Natural killer cell treated with Interleukin-12 subunit alpha and Interleukin-12 subunit beta and Interleukin-15 and Interleukin-18, amount 100 ng/mL, for 72 hours (primary cell): Measurements from ENCODE around the gene UCN. TPM values are rescaled to one million over a fixed set of nuclear protein-coding genes. Genes with fewer than 3 reads are reported as not detected.
"Not testable (repeated sequence)": the region's sequence is repeated elsewhere in the genome, so short reads cannot be mapped to it uniquely, and the experiment has no call there.

Experiments used
- ATAC-seq, 2 donors: fragments of 150-1000 bp; cut with Tn5 transposase in 1 of 2; sonication (Bioruptor Pico), chemical (Tn5 transposase) in 1 of 2; 2 replicates each; pipeline ENCODE4 v1.10.0; 2021
- DNase-seq: peaks from one replicate; pipeline ENCODE4 v3.0.0; 2022; ENCODE audit warnings: low spot score
- H3K27ac Mint-ChIP-seq, 2 donors: 1 replicate in 1 of 2; 2 replicates in 1 of 2; pipeline ENCODE4 v1.8.0; 2022; ENCODE audit warnings: mixed read lengths in 2 of 2, mild to moderate bottlenecking in 1 of 2, moderate library complexity in 1 of 2
- H3K27me3 Mint-ChIP-seq, 2 donors: 1 replicate in 1 of 2; 2 replicates in 1 of 2; pipeline ENCODE4 v1.8.0; 2022; ENCODE audit warnings: mixed read lengths in 2 of 2
- H3K36me3 Mint-ChIP-seq: one replicate; pipeline ENCODE4 v1.8.0; 2022; ENCODE audit warnings: mixed read lengths
- H3K4me1 Mint-ChIP-seq, 2 donors: 1 replicate in 1 of 2; 2 replicates in 1 of 2; pipeline ENCODE4 v1.8.0; 2022; ENCODE audit warnings: low read depth in 2 of 2, mixed read lengths in 2 of 2, mild to moderate bottlenecking in 1 of 2
- H3K4me3 Mint-ChIP-seq: one replicate; pipeline ENCODE4 v1.8.0; 2022; ENCODE audit warnings: mixed read lengths
- H3K9me3 Mint-ChIP-seq: 2 replicates; pipeline ENCODE4 v1.8.0; 2022; ENCODE audit warnings: mixed read lengths
- total RNA-seq, 2 donors: library from RNA; stranded (reverse); gene quantifications; one replicate each; pipeline ENCODE4 v1.2.3, GENCODE V29; 2022

The UCN gene
- total RNA-seq: 1 to 10 TPM; 1.3 TPM

- H3K9me3 Mint-ChIP-seq: no peaks in the 10 kb centered on the region
- H3K27ac Mint-ChIP-seq: no peak within 1 kb of the TSS
- ATAC-seq: no peak
- H3K27me3 Mint-ChIP-seq: peaks cover 5 to 6% of the 10 kb centered on the region in 2 donors
- peaks cover 6% of the 10 kb centered on the region for H3K36me3 Mint-ChIP-seq
- H3K4me1 Mint-ChIP-seq: peaks cover 0 to 3% of the 10 kb centered on the region in 2 donors
- H3K4me3 Mint-ChIP-seq: peak within 1 kb of the TSS; percentile 38
- DNase-seq: no peak
Measured at GRCh38 chr2:27308359-27308881, at the start of gene UCN. Gene UCN (minus strand): TSS chr2:27308445. CDS start chr2:27307895, 550 bp downstream.

GRCh38 chr2:27356382-27357181 is 48.3 kb upstream of the UCN start, which contains the start of gene GTF3C2:
Gene GTF3C2 (minus strand): TSS chr2:27356764. CDS start chr2:27343554, 13,210 bp downstream.
- Mint-ChIP-seq H3K36me3 (peaks cover 4% of the 10 kb centered on the region), H3K4me1 (peaks cover 28 to 44% of the 10 kb centered on the region in 2 donors), H3K27ac (peak within 1 kb of the TSS; percentile 94 to 100), H3K4me3 (peak within 1 kb of the TSS; percentile 100), H3K9me3 (no peaks in the 10 kb centered on the region), H3K27me3 (no peaks in the 10 kb centered on the region)
- DNase-seq (peak; percentile 94), ATAC-seq (peak; percentile 90 to 92)

GRCh38 chr2:27356056-27356381 is 47.8 kb upstream of the UCN start:
- ATAC-seq: peak; percentile 66 to 73
- Mint-ChIP-seq H3K27me3 (no peaks in the 10 kb centered on the region), H3K36me3 (peaks cover 4% of the 10 kb centered on the region), H3K9me3 (no peaks in the 10 kb centered on the region), H3K4me3 (peak overlapping the region; percentile 100), H3K4me1 (peaks cover 28 to 45% of the 10 kb centered on the region in 2 donors), H3K27ac (peak overlapping the region; percentile 94 to 100)
- DNase-seq: peak; percentile 75

GRCh38 chr2:27354597-27354927 is 46.3 kb upstream of the UCN start:
- Mint-ChIP-seq H3K27ac (peak overlapping the region in 1 of 2 donors; percentile 23), H3K4me3 (peak overlapping the region; percentile 62)

GRCh38 chr2:27353762-27354596 is 45.7 kb upstream of the UCN start:
- Mint-ChIP-seq H3K27me3 (no peaks in the 10 kb centered on the region), H3K27ac (peak overlapping the region in 1 of 2 donors; percentile 23)

More at GRCh38 chr2:27354597-27354927, 46.3 kb upstream of the UCN start:
- no peak for DNase-seq
- Mint-ChIP-seq H3K9me3 (no peaks in the 10 kb centered on the region), H3K4me1 (peaks cover 31 to 45% of the 10 kb centered on the region in 2 donors), H3K27me3 (no peaks in the 10 kb centered on the region), H3K36me3 (peaks cover 4% of the 10 kb centered on the region)
- no peak for ATAC-seq

GRCh38 chr2:27353386-27353761 is 45.1 kb upstream of the UCN start:
- H3K27ac Mint-ChIP-seq, H3K36me3 Mint-ChIP-seq, ATAC-seq, H3K27me3 Mint-ChIP-seq, H3K9me3 Mint-ChIP-seq, H3K4me3 Mint-ChIP-seq, DNase-seq: not testable (repeated sequence)
- peaks cover 27 to 40% of the 10 kb centered on the region in 2 donors for H3K4me1 Mint-ChIP-seq

More at GRCh38 chr2:27353762-27354596, 45.7 kb upstream of the UCN start:
- Mint-ChIP-seq H3K36me3 (peaks cover 4% of the 10 kb centered on the region), H3K4me1 (peaks cover 31 to 45% of the 10 kb centered on the region in 2 donors), H3K4me3 (peak overlapping the region; percentile 62), H3K9me3 (no peaks in the 10 kb centered on the region)
- ATAC-seq (no peak), DNase-seq (no peak)

GRCh38 chr2:27351802-27352598 is 43.8 kb upstream of the UCN start:
- Mint-ChIP-seq H3K9me3 (no peaks in the 10 kb centered on the region), H3K4me3 (no peak overlapping the region), H3K4me1 (peaks cover 25 to 31% of the 10 kb centered on the region in 2 donors), H3K36me3 (peaks cover 2% of the 10 kb centered on the region), H3K27ac (no peak overlapping the region), H3K27me3 (no peaks in the 10 kb centered on the region)
- ATAC-seq (no peak), DNase-seq (no peak)

GRCh38 chr2:27350106-27350693 is 42.0 kb upstream of the UCN start:
- no peak overlapping the region for H3K4me3 Mint-ChIP-seq
- ATAC-seq: no peak
- no peaks in the 10 kb centered on the region for H3K27me3 Mint-ChIP-seq
- H3K36me3 Mint-ChIP-seq: no peaks in the 10 kb centered on the region
- peaks cover 23 to 24% of the 10 kb centered on the region in 2 donors for H3K4me1 Mint-ChIP-seq
- no peak overlapping the region for H3K27ac Mint-ChIP-seq
- DNase-seq: no peak
- H3K9me3 Mint-ChIP-seq: no peaks in the 10 kb centered on the region

- no peaks in the 10 kb centered on the region for H3K27me3 Mint-ChIP-seq
- H3K4me1 Mint-ChIP-seq: peaks cover 17 to 21% of the 10 kb centered on the region in 2 donors
- no peaks in the 10 kb centered on the region for H3K9me3 Mint-ChIP-seq
- DNase-seq: no peak
- no peak overlapping the region for H3K4me3 Mint-ChIP-seq
- H3K36me3 Mint-ChIP-seq: no peaks in the 10 kb centered on the region
- no peak overlapping the region for H3K27ac Mint-ChIP-seq
- no peak for ATAC-seq
Measured at GRCh38 chr2:27347641-27348040, 39.4 kb upstream of the UCN start.

- no peak overlapping the region for H3K4me3 Mint-ChIP-seq
- no peak overlapping the region for H3K27ac Mint-ChIP-seq
- no peaks in the 10 kb centered on the region for H3K9me3 Mint-ChIP-seq
- DNase-seq (no peak), ATAC-seq (no peak)
- H3K36me3 Mint-ChIP-seq: peaks cover 21% of the 10 kb centered on the region
- no peaks in the 10 kb centered on the region for H3K4me1 Mint-ChIP-seq
- H3K27me3 Mint-ChIP-seq: no peaks in the 10 kb centered on the region
Measured at GRCh38 chr2:27336173-27336572, 27.9 kb upstream of the UCN start.

- Mint-ChIP-seq H3K4me1 (no peaks in the 10 kb centered on the region), H3K4me3 (no peak overlapping the region), H3K27ac (no peak overlapping the region), H3K36me3 (peaks cover 14% of the 10 kb centered on the region), H3K27me3 (no peaks in the 10 kb centered on the region), H3K9me3 (no peaks in the 10 kb centered on the region)
- DNase-seq (no peak), ATAC-seq (no peak)
Measured at GRCh38 chr2:27335311-27335710, 27.1 kb upstream of the UCN start.

- ATAC-seq: no peak
- Mint-ChIP-seq H3K27me3 (no peaks in the 10 kb centered on the region), H3K4me3 (peak overlapping the region; percentile 98), H3K9me3 (no peaks in the 10 kb centered on the region), H3K36me3 (peaks cover 14% of the 10 kb centered on the region), H3K27ac (peak overlapping the region; percentile 91 to 98), H3K4me1 (peaks cover 18 to 22% of the 10 kb centered on the region in 2 donors)
- DNase-seq: no peak
Measured at GRCh38 chr2:27324720-27325119, 16.5 kb upstream of the UCN start.
